Cortex of kidney (tissue), 1 donor: ENCODE results near the gene FSCN2.

Experiments
- DNase-seq: peaks from one replicate; lab custom pipeline; 2025; lab: John Stamatoyannopoulos, UW

The FSCN2 gene

DNA sequence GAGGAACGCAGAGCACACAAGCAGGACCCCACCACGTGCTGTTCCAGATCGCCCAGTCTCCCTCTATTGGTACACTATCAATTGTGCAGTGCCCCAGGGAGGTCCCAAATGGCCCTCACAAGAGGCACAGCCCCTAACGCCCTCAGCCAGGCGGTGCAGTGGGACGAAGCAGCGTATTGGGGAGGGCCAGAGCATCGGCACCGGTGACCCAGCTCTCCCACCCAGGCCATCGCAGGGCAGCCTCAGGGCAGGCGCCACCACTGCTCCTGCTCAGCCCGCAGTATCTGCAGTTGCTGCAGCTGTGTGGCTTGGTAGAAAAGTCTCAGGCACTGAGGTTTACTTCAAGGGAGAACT, 29.9 kb downstream of the FSCN2 start:
- DNase-seq: no peak

DNA sequence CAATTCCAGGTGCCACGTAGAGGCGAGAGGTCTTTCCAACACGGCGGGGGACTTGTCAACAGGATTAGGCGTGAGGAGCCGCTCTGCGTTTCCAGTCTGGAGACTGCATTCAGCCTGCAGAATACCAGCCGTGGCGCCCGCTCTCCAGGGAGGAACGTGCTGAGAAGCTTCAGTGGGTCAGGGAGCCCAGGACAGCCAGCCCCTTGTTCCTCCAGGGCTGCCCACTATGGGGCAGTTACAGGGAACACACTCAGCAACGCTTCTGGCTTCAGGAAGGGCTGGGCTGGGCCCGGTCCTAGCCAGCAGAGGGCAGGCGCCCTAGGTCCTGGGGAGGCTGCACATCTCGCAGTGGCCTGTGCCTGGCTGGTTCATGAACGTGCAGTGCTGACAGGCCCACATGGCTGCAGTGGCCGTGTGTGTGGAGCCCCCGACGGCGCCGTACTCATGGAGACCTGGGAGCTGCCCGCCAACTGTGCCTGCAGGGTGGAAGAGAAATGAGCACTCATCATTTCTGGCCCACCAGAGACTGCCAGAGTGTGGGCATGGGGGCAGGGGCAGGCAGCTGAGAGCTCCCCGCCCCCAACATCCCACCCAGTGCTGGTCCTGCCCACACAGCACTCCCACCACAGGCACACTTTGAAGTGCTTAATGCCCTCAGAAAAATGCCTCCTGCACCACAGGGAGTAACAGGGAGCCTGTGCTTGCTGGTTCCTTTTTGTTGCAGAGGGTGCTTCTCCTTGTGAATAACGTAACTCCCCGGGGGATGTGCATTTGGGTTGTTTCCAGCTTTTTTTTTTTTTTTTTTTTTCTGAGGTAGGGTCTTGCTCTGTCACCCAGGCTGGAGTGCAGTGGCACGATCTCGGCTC, 31.0 kb downstream of the FSCN2 start:
- no peak for DNase-seq

DNA sequence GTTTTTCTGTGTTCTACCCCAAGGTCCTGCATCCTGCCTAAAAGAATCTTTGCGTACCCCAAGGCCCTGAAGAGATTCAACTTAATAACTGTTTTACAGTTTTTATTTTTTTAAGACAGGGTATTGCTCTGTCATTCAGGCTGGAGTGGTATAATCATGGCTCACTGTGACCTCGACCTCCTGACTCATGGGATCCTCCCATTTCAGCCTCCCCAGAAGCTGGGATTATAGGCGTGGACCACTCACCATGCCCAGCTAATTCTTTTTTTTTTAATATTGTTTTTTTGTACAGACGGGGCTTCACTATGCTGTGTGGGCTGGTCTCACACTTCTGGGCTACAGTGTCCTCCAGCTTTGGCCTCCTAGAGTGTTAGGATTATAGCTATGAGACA, 33.3 kb downstream of the FSCN2 start:
- no peak for DNase-seq

DNA sequence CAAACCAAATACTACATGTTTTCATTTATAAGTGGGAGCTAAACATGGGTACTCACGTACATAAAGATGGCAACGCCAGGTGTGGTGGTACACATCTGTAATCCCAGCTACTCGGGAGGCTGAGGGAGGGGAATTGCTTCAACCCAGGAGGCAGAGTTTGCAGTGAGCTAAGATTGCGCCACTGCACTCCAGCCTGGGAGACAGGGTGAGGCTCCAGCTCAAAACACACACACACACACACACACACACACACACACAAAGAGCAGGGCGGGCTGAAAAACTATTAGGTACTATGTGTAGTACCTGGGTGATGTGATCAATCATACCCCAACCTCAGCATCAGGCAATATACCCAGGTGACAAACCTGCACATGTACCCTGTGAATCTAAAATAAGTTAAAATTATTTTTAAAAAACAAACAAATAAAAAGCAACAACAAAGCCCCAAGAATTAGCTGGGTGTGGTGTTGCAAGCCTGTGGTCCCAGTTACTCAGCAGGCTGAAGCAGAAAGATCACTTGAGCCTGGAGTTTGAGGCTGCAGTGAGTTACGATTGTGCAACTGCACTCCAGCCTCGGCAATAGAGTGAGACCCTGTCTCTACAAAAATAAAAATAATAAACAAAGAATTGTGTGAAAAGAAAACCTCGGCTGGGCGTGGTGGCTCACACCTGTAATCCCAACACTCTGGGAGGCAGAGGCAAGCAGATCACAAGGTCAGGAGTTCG, 35.8 kb downstream of the FSCN2 start:
- no peak for DNase-seq

DNA sequence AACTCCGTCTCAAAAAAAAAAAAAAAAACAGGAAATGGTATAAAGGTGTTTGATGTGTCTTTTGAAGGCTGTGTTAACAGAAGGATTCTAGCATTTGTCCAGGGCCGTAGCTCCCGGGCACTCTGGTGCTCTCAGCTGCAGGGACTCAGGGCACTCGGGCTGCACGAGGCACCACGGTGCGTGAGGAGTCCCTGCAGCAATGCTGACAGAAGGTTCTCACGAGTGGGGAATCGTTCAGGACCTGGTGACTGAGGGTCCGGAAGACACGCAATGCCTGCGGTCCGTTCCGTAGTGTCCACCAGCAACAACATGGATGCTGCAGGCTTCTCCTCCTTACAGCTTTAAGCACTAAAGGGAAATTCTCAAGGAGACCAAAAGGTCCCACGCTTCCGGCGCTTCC, 36.6 kb downstream of the FSCN2 start:
- DNase-seq: no peak

DNA sequence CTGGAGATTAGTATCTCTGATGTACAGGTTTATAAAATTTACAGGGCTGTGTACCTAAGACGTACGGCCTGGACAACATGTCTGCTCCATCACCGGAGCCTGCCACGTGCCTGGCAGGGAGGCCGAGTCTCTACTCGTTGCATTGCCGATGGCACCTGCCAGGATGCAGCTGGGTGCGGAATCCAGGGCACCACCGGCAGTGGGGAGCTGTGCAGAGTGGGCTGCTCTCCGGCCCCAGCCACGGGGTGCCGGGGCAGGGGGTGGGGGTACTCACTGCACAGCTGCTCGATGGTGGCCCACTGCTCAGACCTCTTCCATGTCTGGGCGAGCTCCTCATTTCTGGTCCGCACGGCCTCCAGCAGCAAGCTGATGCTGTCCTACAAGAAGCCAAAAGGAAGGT, 37.1 kb downstream of the FSCN2 start:
- no peak for DNase-seq

DNA sequence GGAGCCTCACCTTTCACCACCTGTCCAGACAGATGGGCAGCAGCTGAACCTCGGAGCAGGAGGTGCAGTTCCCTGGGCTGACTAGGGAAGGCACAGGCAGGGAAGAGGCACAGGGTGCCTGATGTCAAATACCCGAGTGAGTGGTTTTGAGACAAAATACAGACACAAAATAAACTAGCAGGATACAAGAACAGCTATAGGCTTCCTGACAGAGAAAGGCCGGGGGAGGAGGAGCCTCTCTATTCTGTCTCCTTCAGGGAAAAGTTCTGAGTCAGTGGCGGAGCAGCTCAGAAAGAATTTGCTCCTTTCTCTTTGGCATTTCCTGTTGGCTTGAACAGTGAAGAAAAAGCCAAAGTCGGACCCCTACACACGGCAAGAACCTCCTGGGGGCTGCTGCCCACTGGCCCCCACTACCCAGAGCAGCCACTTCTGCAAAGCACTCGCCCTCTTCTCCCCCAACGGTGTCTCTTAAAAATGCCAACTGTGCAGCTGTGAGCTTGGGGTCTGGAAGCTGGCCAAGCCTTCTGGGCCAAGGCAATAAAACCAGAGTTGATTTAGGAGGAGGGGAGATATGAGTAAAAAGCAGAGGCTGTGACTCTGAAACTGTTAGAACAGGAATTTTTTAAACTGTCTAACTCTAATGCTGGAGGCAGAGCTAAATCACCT, 38.4 kb downstream of the FSCN2 start:
- DNase-seq: no peak

DNA sequence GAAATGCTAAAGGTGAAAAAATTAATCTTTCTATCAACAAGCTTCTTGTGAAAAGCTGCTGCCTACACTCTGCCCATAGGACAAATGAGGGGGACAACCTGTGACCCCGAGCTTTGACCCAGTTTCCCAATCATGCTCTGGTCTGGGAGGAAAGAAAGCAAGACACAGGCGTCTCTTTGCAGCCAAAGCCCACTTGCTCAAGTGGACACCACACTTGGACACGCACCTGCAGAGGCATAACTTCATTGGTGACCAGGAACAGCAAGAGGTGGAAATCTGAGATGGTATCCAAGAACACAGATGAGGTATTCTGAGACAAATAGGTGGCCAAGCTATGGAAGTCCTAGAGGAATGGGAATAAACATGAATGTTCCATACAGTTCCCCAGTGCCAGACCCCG, 39.0 kb downstream of the FSCN2 start:
- no peak for DNase-seq

DNA sequence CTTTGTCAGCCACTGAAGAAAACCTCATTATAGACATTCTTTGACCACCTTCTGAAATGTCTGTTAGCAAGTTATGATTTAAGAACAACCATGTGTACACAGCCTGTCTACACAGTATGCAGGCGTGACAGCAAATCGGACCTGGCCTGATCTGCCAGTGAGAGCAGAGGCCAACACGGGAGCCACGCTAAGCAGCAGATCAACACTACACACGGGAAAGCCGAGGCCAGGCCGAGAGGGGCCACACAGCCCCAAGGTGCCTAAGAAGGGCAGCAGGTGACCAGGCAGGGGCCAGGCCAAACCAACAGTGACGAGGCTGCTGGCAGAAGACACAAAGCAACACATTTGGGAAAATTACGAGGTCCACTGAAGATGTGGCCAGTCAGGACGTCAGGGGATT, 40.2 kb downstream of the FSCN2 start:
- DNase-seq: no peak

DNA sequence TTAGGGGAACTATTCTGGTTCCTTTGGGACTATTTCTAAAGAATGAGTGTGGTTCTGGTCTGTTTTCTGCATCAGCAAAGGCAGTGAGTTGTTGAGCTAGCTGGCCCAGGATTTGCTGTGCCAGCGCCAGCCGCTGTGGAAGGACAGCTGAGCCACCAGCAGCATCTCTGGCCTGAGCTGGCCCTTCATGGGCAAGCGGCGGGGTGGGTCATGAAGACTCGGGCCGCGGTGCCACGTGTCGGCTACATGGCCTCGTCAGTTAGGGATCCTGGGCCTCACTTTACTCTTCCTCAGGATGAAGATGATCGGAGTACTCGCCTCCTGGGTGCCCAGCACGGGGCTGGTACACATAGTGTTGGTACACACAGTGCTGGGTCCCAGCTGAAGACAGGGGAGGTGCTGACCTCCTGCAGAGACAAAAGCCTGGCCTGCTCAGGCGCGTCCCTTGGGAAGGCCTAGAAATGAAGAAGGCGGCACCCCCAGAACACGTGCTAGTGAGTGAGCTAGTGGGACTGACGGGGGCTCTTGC, 41.9 kb downstream of the FSCN2 start:
- no peak for DNase-seq

DNA sequence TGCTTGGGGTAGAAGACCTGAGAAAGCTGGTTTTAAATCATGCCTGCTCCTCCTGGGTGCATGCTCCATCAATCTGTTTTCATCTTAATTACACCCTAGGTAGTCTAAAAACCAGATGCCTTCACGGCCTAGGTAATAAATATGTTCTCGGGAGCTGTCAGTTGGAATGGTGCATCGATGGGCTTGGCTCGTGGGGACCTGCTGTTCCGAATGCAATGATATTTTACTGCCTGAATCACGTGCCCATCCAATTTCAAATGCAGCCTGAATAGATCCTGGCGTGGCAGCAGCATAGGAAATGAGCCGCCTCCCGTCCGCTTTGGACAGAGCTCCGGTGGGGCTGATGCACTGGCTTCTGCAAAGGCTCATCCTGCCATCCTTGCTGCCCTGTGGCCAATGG, 42.8 kb downstream of the FSCN2 start:
- DNase-seq: no peak

DNA sequence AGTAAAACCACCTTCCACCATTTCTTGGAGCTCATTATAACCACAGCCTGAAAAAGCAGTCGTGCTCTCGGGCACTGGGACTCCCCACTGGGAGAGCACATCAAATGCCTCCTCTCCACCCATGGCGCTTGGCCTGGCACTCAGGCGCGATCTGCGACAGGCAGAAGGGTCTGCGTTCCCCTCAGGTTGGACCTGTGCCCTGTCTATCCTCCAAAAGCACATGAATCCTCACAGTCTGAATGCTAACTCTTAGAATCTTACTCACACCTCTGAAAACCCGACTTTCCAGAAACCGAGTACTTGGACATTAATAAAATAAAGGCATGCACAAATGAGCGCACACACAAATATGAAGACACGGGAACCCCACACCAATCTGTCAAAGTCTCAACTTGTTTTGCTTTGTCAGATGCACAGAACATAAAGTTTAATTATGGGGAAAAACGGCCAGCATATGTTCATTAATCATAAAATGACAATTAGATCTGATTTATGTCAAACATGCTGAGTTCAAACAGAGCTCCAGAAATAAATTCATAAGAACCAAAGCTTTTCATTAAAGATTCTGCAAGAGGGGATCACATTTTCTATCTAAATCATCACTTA, 44.5 kb downstream of the FSCN2 start:
- no peak for DNase-seq

DNA sequence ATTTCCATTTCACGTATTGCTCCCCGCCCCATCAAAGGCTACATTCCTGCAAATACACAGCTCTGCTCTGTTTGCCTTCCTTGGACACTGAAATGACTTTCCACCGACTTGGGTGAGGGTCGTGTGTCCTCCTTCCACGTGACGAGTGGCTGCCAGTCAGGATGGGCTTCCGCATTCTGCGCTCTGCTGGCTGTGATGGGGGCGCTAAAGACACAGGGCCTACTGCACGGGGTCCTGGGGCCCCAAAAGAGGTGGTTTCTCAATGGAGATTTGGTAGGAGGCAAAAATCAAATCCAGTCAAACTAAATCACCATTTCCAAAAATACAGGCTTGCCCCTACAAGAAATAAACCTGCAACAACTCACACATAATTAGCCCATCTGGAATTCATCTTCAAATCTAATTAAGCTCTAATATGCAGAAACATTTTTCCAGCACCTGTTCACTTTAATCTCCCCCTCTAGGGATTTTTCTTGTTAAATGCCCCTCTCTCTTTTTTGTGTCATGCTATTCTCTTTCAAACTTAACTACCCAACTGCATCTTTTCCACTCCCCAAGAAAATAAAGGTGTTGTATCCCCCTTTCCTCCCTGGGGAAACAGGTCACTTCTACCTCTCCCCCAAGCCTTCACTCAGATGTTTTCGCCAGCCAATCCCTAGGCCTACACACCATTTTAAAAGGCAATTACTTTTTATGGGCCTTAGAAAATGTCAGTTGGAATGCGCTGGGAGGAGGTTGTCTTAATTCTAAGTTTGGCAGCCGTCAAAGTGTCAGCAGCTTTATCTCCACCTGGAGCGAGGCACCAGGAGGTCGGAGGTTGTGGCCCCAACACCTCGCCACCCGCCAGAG, 45.8 kb downstream of the FSCN2 start:
- no peak for DNase-seq

DNA sequence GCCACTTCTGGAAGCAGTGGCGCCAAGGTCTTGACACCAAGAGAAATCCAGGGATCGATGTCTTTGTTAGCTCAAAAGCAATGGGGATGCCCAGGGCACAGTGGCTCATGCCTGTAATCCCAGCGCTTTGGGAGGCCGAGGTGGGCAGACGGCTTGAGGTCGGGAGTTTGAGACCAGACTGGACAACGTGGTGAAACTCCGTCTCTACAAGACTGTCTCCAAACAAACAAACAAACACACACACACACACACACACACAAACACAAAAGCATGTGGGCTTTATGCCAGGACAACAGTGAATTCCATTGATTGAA, 46.4 kb downstream of the FSCN2 start:
- no peak for DNase-seq

DNA sequence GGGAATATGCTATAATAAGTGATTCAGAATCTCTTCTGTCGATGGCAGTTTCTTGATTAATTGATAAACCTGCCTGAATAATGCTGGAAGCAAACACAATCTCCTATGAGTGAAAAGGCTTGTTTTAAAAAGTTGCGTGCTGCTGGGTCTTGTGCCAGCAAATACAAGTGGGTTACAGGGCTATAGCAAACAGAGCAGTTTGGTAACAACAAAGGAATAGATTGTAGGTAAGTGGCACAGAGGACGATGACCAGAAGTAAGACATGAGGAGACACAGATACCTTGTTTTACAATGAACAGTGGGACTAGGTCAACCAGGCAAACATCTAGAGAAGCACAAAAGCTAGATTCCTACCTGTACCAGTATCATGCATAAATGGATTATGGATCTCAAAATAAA, 47.7 kb downstream of the FSCN2 start:
- no peak for DNase-seq

DNA sequence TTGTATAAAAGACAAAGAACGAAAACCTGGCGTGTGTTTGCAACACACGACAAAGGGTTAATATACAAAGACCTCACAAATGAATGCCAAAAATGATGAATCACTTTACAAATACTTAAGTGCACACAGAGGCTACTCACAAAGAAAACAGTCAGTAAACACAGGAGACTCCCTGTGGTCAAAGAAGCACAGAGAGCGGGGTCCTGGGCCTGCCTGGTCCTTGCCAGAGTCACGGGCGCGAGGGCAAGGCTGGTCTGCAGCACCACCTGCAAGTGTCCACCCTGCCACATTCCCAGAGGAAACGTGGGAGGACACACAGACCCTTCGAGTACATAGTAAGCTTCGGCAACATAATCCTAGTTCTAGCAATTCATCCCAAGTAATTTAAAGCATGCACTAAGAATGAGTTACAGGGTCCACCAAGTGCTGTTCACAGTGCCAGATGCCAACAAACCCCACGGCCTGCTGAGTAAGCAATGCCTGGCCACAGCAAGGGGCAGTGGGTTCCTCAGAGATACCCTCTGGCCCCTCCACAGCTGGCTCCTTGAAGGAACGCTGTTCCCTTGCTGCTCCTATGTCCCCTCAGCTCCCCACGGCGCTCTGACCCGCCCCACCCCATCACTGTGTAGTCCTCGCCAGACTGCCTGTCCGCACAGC, 48.6 kb downstream of the FSCN2 start:
- no peak for DNase-seq

DNA sequence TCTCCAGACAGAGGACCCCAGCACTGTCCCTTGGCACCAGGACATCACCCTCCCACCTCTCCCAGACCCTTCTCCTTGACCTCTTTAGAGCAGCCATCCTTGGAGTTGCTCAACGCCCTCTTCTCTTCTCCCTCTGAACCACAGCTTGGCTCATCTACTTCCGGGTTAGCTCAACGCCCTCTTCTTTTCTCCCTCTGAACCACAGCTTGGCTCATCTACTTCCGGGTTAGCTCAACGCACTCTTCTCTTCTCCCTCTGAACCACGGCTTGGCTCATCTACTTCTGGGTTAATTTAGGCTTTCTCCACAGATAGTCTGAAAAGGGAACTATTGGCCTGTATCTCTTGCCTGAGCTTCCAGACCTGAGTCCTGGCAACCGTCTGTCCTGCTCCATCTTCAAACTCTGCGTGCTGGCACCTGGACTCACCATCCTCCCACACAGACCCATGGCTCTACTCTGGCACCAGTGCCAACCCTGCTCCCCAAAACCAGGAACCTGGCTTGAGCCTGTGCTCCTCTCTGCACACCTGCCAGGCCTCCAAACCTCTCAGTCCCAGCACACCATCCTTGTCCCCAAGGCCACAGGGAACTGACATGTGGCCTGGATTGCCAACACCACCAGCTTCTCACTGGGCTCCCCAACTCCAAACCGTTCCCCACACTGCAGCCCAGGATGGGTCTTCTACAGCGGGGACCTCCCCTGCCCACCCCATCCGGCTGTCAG, 49.3 kb downstream of the FSCN2 start:
- DNase-seq: no peak

DNA sequence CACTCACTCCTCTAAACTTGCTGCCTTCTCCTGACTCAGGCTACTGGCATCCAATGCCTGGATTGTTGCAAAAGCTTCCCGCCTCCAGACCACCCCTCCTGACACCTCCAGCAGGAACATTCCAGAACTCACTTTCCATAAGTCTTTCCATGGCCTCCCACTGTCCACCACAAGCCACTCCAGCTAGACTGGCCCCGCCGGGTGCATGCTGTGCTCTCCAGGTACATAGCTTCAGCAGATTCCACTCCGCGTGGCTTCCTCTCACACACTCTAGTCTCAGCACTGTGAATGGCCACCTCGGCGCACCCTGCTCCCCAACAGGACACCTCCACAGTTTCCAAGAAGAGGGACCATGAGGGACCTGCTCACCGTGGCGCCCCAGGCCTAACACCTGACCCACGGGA, 49.9 kb downstream of the FSCN2 start:
- no peak for DNase-seq

DNA sequence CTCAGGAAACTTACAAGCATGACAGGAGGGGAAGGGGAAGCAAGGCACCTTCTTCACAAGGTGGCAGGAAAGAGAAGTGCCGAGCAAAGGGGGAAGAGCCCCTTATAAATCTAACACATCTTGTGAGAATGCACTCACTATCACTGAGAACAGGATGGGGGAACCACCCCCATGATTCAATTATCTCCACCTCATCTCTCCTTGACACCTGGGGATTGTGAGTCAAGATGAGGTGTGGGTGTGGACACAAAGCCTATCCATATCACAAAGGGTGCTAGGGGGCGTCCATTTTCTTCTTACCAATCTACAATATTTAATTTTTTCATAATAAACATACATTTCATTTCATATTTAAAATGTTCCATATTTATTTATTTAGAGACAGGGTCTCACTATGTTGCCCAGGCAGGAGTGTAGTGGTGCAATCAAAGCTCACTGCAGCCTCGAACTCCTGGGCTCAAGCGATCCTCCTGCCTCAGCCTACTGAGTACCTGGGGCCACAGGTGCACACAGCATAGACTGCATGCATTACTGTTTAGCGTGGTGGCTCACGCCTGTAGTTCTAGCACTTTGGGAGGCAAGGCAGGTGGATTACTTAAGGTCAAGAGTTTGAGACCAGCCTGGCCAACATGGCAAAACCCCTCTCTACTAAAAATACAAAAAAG, 50.5 kb downstream of the FSCN2 start:
- DNase-seq: no peak

DNA sequence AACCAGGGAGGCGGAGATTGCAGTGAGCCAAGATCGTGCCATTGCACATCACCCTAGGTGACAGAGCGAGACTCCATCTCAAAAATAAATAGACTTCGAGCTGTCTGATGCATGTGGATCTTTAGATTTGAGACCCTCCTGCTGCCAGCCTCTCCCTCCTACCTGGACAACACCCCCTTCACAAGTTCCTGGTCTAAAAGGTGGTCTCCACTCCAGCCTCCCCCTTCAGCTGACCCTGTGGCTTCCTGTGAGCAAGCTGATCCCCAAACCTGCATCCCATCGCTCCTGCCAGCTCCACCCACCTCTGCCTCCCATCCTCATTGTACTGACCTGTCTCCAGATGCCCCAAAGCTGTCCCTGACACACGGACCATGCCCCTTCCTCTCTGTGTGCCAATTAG, 51.1 kb downstream of the FSCN2 start:
- DNase-seq: no peak
